GM18519 (cell line): ENCODE results near the gene BRD3.

ENCODE experiments used
- ATAC-seq: cut with Tn5 transposase; IDR thresholded peaks from one replicate; pipeline ENCODE4 v1.9.1; 2021; ENCODE audit warnings: mild to moderate bottlenecking, moderate library complexity; ENCODE audit not compliant: unreplicated experiment, low FRiP score

The BRD3 gene

DNA sequence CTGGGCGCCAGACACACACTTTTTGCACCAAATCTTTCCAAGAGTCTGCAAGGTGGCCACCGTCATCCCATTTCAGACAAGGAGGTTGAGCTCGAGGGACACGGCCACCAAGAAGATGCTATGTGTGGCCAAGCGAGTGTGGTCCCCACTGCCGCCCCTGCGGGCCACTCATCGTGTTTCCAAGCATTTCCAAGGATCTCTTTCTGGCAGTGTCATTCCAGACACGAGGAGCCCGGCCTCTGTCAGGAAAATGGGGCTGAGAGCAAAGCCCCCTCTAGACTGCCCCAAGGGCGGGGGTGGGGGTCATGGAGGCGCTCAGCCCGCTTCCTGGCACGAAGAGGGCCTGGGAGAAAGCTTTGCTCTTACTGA, 86.3 kb downstream of the BRD3 start:
- ATAC-seq: no peak

GRCh38 chr9:133980864-133981588, 86.8 kb downstream of the BRD3 start:
- ATAC-seq: no peak
